ENCODE measurements around the gene CEP76.

Gene CEP76

GRCh38 chr18:12702221-12703095, at the start of gene CEP76, which contains the start of gene PSMG2:
Gene CEP76 (minus strand): TSS chr18:12702723. CDS start chr18:12702548, 175 bp downstream.
Gene PSMG2 (plus strand): TSS chr18:12703042. CDS start chr18:12703108, 66 bp downstream.
- no peaks in the 10 kb centered on the region for H4K20me1 ChIP-seq (ENCODE audit: low read depth, low read length)

DNA sequence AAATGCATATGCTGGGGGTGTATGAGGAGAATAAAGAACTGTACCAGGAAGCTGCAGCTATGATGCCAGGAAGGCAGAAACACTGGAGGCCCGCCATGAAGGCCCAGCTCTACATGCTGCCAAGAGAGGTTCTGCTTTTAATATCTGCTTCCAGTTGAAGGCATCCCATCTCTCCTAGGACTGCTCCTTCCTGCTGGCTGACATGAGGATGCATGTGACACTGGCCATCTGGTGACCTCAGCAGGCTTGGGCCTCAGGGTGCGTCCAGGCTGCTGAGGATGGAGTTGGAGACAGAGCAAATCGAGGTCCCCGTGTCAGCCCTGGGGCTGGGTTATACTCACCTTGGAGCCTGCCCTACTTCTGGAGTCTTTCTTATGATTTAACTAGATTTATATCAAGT, 49.4 kb upstream of the CEP76 start:
- H3K4me3 ChIP-seq (ENCODE audit: insufficient read depth, low read length, poor library complexity, severe bottlenecking): no peak overlapping the region
- no peaks in the 10 kb centered on the region for H3K27me3 ChIP-seq (ENCODE audit: low read length)
- H3K4me2 ChIP-seq (ENCODE audit: low read depth, low read length, poor library complexity, severe bottlenecking): no peak overlapping the region
- no peaks in the 10 kb centered on the region for H3K9me3 ChIP-seq (ENCODE audit: insufficient read depth, low read length)
- H3K9ac ChIP-seq (ENCODE audit: low read length): no peak overlapping the region
- no peak for TF ChIP-seq EZH2phosphoT487 (conservative IDR thresholded peaks at IDR 0.05; ENCODE audit: low read length)
- TF ChIP-seq, protein P1, sequence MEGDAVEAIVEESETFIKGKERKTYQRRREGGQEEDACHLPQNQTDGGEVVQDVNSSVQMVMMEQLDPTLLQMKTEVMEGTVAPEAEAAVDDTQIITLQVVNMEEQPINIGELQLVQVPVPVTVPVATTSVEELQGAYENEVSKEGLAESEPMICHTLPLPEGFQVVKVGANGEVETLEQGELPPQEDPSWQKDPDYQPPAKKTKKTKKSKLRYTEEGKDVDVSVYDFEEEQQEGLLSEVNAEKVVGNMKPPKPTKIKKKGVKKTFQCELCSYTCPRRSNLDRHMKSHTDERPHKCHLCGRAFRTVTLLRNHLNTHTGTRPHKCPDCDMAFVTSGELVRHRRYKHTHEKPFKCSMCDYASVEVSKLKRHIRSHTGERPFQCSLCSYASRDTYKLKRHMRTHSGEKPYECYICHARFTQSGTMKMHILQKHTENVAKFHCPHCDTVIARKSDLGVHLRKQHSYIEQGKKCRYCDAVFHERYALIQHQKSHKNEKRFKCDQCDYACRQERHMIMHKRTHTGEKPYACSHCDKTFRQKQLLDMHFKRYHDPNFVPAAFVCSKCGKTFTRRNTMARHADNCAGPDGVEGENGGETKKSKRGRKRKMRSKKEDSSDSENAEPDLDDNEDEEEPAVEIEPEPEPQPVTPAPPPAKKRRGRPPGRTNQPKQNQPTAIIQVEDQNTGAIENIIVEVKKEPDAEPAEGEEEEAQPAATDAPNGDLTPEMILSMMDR (IDR thresholded peaks at IDR 0.05; ENCODE audit: insufficient read depth, low read length, poor library complexity, severe bottlenecking): no peak
- H3K27ac ChIP-seq (ENCODE audit: low read depth, low read length): no peak overlapping the region
- H2AFZ ChIP-seq (ENCODE audit: low read depth, low read length, severe bottlenecking): no peak overlapping the region
- no peaks in the 10 kb centered on the region for H3K79me2 ChIP-seq (ENCODE audit: insufficient read depth, low read length)
- no peaks in the 10 kb centered on the region for H3K9me2 ChIP-seq (replicated peaks; ENCODE audit: insufficient read depth, low read length)
- no peaks in the 10 kb centered on the region for H3F3A ChIP-seq (ENCODE audit: insufficient read depth)
- no peaks in the 10 kb centered on the region for H3K36me3 ChIP-seq (ENCODE audit: low read length)
- H4K20me1 ChIP-seq (ENCODE audit: low read depth, low read length): no peaks in the 10 kb centered on the region

More at GRCh38 chr18:12702221-12703095, at the start of gene CEP76, which contains the start of gene PSMG2:
- H2AFZ ChIP-seq (ENCODE audit: low read depth, low read length, severe bottlenecking): peak within 1 kb of the TSS; percentile 54
- H3F3A ChIP-seq (ENCODE audit: insufficient read depth): 0 out of 2 replicates have a peak, but pooled peaks cover 2% of the 10 kb centered on the region
- peaks cover 10% of the 10 kb centered on the region; the same call in 1 of the 2 replicates for H3K36me3 ChIP-seq (ENCODE audit: low read length)
- no peaks in the 10 kb centered on the region for H3K27me3 ChIP-seq (ENCODE audit: low read length)
- peak within 1 kb of the TSS; percentile 75 for H3K27ac ChIP-seq (ENCODE audit: low read depth, low read length)
- no peak for TF ChIP-seq EZH2phosphoT487 (conservative IDR thresholded peaks at IDR 0.05; ENCODE audit: low read length)
- TF ChIP-seq, protein P1 (IDR thresholded peaks at IDR 0.05; ENCODE audit: insufficient read depth, low read length, poor library complexity, severe bottlenecking): no peak
- H3K4me3 ChIP-seq (ENCODE audit: insufficient read depth, low read length, poor library complexity, severe bottlenecking): peak within 1 kb of the TSS; percentile 79
- peak within 1 kb of the TSS; percentile 95 for H3K9ac ChIP-seq (ENCODE audit: low read length)
- peak within 1 kb of the TSS; percentile 87 for H3K4me2 ChIP-seq (ENCODE audit: low read depth, low read length, poor library complexity, severe bottlenecking)
- H3K9me3 ChIP-seq (ENCODE audit: insufficient read depth, low read length): no peaks in the 10 kb centered on the region
- peaks cover 45% of the 10 kb centered on the region for H3K79me2 ChIP-seq (ENCODE audit: insufficient read depth, low read length)
- H3K9me2 ChIP-seq (replicated peaks; ENCODE audit: insufficient read depth, low read length): no peaks in the 10 kb centered on the region

DNA sequence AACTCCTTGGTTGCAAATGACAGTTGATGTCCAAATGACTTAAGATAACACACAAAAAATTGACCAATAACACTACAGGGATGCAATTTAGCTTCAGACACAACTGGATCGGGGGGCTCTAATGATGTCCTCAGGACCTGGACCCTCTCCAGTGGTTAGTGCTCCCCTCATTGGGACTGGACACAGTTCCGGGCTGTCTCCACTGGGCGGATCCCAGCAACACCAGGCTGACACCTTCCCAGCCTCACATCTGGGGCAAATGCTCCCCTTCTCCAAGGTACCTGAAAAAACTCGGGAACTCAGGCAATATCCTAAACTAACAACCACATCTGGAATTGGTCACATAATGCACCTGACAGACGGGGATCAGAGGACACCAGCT, 49.0 kb upstream of the CEP76 start:
- no peak overlapping the region for H3K4me3 ChIP-seq (ENCODE audit: insufficient read depth, low read length, poor library complexity, severe bottlenecking)
- H3K4me2 ChIP-seq (ENCODE audit: low read depth, low read length, poor library complexity, severe bottlenecking): no peak overlapping the region
- no peaks in the 10 kb centered on the region for H3K9me3 ChIP-seq (ENCODE audit: insufficient read depth, low read length)
- H2AFZ ChIP-seq (ENCODE audit: low read depth, low read length, severe bottlenecking): no peak overlapping the region
- no peaks in the 10 kb centered on the region for H3K9me2 ChIP-seq (replicated peaks; ENCODE audit: insufficient read depth, low read length)
- TF ChIP-seq EZH2phosphoT487 (conservative IDR thresholded peaks at IDR 0.05; ENCODE audit: low read length): no peak
- TF ChIP-seq, protein P1 (IDR thresholded peaks at IDR 0.05; ENCODE audit: insufficient read depth, low read length, poor library complexity, severe bottlenecking): no peak
- no peaks in the 10 kb centered on the region for H3F3A ChIP-seq (ENCODE audit: insufficient read depth)
- no peaks in the 10 kb centered on the region for H3K79me2 ChIP-seq (ENCODE audit: insufficient read depth, low read length)
- no peak overlapping the region for H3K27ac ChIP-seq (ENCODE audit: low read depth, low read length)
- H3K9ac ChIP-seq (ENCODE audit: low read length): no peak overlapping the region
- no peaks in the 10 kb centered on the region for H3K36me3 ChIP-seq (ENCODE audit: low read length)
- H4K20me1 ChIP-seq (ENCODE audit: low read depth, low read length): no peaks in the 10 kb centered on the region
- H3K27me3 ChIP-seq (ENCODE audit: low read length): no peaks in the 10 kb centered on the region

All from SU-DHL-6 (cell line).